ENCODE data around the gene OR2S2. TPM values are rescaled to one million over a fixed set of nuclear protein-coding genes. Genes with fewer than 3 reads are reported as not detected.

The OR2S2 gene
- total and polyA plus RNA-seq, 2 of the 8 experiments (the other 6 are each of a cell fraction or from before 2014, with no cell fraction given): not detected

DNA sequence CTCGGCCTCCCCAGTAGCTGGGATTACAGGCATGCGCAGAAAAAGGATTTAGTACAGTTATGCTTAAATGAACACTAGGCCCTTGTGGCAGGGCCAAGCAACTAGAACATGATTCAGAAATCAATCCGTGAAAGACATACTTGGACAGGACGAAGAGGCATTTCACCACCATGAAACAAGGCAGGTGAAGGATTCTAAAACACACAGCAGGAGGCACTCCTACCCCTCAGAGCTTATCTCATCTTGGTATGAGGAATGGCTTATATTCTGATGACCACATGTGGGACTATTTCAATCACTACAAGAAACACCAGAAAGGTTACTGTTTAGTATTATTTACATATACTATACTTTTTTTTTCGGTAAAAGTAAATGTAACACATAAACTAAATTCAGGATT lies 15.7 kb downstream of the OR2S2 start:
- Histone ChIP-seq H3K23me2 (ENCODE audit: low read depth, low read length) (no peaks in the 10 kb centered on the region), H2AFZ (ENCODE audit: low read length) (no peak overlapping the region), H2AK5ac (ENCODE audit: low read depth, low read length) (no peak overlapping the region), H4K5ac (ENCODE audit: insufficient read length, low read depth, low read length) (no peak overlapping the region), H3K56ac (replicated peaks; ENCODE audit: insufficient read length, low read depth, low read length) (no peak overlapping the region), H3K4me3 (ENCODE audit: extremely low read depth in 1 of 4, insufficient read depth in 2 of 4, low read depth in 3 of 4, low read length in 4 of 4) (no peak overlapping the region), H2BK15ac (ENCODE audit: low read length) (no peak overlapping the region), H2BK12ac (ENCODE audit: low read depth, low read length) (no peak overlapping the region), H4K20me1 (replicated peaks in 1 of 2; ENCODE audit: control insufficient read depth in 1 of 2, insufficient read depth in 2 of 2, low read length in 2 of 2) (no peaks in the 10 kb centered on the region), H3K36me3 (ENCODE audit: control insufficient read depth in 2 of 4, insufficient read depth in 4 of 4, low read length in 3 of 4) (no peaks in the 10 kb centered on the region), H3K9ac (replicated peaks in 1 of 4; ENCODE audit: extremely low read depth in 1 of 4, low read depth in 3 of 4, low read length in 3 of 4) (no peak overlapping the region), H3K27me3 (replicated peaks in 1 of 4; ENCODE audit: control insufficient read depth in 3 of 4, extremely low read depth in 1 of 4, insufficient read depth in 3 of 4, low read length in 3 of 4) (peaks cover 9 to 42% (median 28%) of the 10 kb centered on the region in 4 experiments), H2BK120ac (replicated peaks; ENCODE audit: low read depth, low read length) (no peak overlapping the region), H3K4me1 (replicated peaks in 1 of 4; ENCODE audit: control insufficient read depth in 3 of 4, insufficient read depth in 4 of 4, low read length in 3 of 4) (no peaks in the 10 kb centered on the region), H4K91ac (replicated peaks; ENCODE audit: insufficient read length, low read length) (no peak overlapping the region), H3K9me3 (ENCODE audit: insufficient read depth in 2 of 2, low read depth in 1 of 2, low read length in 1 of 2) (peaks cover 0 to 5% of the 10 kb centered on the region in 2 experiments; a peak in 1 of 4 replicates), H2BK5ac (ENCODE audit: low read depth, low read length) (no peak overlapping the region), H3K4me2 (ENCODE audit: insufficient read depth in 1 of 2, low read depth in 2 of 2, low read length in 2 of 2) (no peak overlapping the region), H3K18ac (ENCODE audit: extremely low read depth, low read length) (no peak overlapping the region), H3K27ac (ENCODE audit: low read depth, low read length) (no peak overlapping the region), H2BK20ac (ENCODE audit: low read length) (no peak overlapping the region), H3K23ac (ENCODE audit: insufficient read length) (no peak overlapping the region), H3K4ac (replicated peaks; ENCODE audit: insufficient read length, low read depth, low read length) (no peak overlapping the region), H3K14ac (ENCODE audit: insufficient read length) (no peak overlapping the region), H3K79me2 (ENCODE audit: control insufficient read depth in 1 of 2, insufficient read depth in 2 of 2, low read length in 2 of 2) (no peaks in the 10 kb centered on the region), H3K79me1 (ENCODE audit: low read depth, low read length) (no peaks in the 10 kb centered on the region), H4K8ac (ENCODE audit: extremely low read depth, insufficient read depth, low read length) (no peak overlapping the region)
- FAIRE-seq: no peak
- TF ChIP-seq E2F6 (IDR thresholded peaks at IDR 0.05) (no peak), SIX5 (IDR thresholded peaks at IDR 0.05; ENCODE audit: low read depth, low read length) (no peak)
- TF ChIP-seq, protein P1, sequence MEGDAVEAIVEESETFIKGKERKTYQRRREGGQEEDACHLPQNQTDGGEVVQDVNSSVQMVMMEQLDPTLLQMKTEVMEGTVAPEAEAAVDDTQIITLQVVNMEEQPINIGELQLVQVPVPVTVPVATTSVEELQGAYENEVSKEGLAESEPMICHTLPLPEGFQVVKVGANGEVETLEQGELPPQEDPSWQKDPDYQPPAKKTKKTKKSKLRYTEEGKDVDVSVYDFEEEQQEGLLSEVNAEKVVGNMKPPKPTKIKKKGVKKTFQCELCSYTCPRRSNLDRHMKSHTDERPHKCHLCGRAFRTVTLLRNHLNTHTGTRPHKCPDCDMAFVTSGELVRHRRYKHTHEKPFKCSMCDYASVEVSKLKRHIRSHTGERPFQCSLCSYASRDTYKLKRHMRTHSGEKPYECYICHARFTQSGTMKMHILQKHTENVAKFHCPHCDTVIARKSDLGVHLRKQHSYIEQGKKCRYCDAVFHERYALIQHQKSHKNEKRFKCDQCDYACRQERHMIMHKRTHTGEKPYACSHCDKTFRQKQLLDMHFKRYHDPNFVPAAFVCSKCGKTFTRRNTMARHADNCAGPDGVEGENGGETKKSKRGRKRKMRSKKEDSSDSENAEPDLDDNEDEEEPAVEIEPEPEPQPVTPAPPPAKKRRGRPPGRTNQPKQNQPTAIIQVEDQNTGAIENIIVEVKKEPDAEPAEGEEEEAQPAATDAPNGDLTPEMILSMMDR (IDR thresholded peaks at IDR 0.05; ENCODE audit: control extremely low read depth in 1 of 3, insufficient read depth in 1 of 3, low read depth in 1 of 3, low read length in 3 of 3): no peak
- CTCF ChIA-PET (ENCODE audit: partially characterized antibody): interaction anchor here (1.0 kb wide), 3 partner anchors 13 to 81 kb away, joined by 3 to 4 read pairs (median 3); no protein-coding TSS in a partner anchor
- POLR2A ChIA-PET (ENCODE audit: partially characterized antibody): no interaction called here
- 89% methylated on average over 5 of the region's 5 CpGs; no CpG with 5 or more reads in 1 of the 2 experiments for WGBS, 2 experiments (ENCODE audit: extremely low coverage in 1 of 2, insufficient coverage in 1 of 2, insufficient read length in 1 of 2, insufficient replicate concordance in 2 of 2, low coverage in 1 of 2, low lambda C conversion rate in 2 of 2, missing lambda C conversion rate in 1 of 2)
- no peak for DNase-seq (ENCODE audit: low read depth in 1 of 2, low spot score in 2 of 2)

Measured in H1 (cell line).